ENCODE data around the gene PDE4D.

The PDE4D gene

DNA sequence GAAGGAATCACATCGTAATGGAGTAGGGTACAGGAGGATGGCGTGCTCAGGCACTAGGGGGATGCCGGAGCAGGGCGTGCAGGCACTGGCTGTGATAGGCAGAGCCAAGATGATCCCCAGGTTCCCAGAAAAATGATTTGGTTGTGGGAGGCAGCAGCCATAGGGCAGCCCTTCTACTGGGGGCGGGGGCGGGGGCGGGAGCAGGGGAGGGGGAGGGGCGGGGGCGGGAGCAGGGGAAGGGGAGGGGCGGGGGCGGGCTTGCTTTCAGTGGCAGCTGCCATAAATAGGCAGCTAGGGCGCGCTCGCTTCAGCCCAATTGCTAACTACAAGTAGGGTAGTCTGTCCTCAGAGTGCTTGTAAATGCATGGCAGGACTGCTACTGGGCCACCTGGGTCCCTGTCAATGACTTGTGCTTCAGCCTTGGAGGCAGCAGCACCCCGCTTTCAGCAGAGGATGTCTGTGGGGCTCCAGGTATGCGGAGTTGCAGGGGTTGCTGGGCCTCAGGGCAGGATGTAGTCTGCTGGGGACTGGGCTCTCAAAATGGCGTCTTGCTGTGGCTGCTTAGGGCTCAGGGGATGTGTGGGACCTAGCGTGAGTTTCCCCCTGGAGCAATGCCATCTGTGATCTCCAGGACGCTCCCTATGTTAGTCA is 956.4 kb downstream of the PDE4D start:
- DNase-seq, result no peak

DNA sequence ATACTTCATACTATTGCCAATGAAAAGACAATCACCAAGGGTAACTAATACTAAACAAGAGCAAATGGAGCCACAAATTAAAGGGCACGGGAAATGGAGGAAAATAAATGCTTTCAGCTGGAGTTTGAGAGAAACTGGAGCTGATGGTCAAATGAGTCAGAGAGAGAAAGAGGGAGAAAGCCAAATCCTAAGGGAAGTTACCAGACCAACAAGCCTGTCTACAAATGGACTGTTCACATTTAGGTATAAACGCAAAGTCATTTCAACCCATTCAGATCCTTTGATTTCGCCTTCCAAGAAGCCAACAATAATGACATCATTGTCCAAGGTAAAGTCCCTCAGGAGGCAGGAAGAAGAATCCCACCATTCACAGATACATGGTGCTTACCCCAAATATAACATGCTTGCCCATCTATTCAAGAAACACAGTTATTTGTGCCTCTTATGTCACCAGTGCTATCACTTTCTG is 958.9 kb downstream of the PDE4D start:
- DNase-seq, result no peak

DNA sequence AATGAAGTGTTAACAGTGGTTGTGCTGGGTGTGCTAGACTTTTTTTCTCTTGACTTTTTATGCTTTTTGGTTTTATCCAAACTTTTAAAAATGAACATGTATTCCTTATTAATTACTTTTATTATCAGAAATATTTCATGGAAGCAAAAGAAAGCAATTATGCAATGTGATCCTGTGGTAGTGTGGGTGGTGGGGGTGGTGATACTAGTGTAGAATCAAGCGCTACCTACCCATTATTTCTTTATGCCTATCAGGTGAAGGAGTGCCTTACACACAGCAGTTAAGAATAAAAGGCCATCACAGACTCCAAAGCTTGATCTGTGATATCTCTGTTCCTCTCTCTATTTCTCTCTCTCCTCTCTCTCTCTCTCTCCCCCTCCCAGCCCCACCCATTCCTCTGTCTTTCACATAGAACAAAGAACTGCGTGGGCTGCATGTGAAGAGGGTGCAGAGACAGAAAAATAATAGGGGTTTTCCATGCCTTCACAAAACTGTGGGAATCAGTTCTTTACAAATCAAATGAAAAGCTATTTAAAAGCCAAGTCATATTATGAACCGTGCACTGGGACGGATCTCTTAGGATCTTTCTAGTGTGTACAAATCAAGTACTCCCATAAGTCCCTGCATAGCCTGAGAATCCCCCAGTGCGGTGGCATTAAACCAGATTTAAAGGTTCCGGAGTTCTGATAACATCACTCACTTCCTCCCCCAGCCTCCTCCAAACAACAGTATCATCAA is 959.5 kb downstream of the PDE4D start:
- DNase-seq, result no peak

DNA sequence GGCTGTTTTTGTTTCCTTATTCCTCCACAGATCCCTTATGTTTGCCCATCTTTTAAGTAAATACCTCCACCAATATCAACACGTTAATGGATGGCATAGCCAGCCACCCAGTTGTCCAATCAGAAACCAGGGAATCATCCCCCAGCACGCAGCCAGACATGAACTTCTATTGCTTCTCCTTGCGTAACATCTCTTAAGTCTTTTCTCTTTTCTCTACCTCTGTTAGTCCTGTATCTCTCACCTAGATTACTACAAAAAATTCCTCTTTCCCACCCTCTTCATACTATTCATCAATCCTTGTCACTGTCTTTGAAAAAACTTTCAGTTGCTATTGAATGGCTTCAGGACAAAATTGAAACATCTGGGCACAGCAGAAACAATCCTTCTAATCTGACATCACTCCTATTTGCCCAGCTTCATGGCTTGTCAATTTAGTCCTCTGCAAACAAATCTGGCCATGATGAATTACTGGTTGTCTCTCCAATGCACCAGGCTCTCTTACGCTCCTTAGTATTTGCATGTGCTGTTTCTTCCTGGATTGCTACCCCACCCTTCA is 961.4 kb downstream of the PDE4D start:
- no peak for DNase-seq

DNA sequence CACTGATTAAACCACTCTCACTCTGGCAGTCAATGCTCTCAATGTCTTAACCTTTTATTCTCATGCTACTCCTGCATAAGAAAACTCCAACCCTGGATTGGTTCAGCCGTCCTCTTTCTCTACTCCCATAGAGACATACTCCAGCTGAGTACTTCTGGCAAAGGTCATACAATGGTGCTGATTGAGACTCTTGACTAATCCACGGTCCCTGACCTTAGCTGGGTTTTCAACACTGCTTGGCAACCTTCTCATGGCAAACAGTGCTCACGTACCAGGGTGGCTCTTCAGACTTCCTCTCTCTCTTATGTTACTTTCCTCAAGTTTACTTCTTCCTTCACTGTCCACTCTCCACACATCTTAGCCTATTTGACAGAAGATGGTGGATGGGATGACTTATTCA is 963.0 kb downstream of the PDE4D start:
- DNase-seq, result no peak

DNA sequence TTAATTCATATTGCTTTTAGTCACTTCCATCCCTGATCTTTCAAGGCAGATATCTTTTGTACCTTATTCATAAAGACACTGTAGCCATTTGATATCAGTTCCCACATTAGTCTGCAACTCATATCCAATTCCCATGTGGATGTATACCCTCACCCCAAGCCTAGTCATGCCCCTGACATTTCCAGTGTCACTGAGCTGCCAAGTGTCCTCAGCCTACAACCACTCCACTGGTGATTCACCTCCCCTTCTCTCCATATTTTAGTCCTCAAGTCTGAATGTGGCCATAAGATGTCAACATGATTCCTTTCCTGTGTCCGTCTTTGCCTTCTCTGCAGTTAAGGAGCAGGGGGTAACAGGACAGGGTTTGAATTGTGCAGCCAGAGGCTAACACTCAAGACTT is 963.8 kb downstream of the PDE4D start:
- no peak for DNase-seq

- DNase-seq, result no peak
Measured at GRCh38 chr5:58927938-58928337, 965.6 kb downstream of the PDE4D start.

DNA sequence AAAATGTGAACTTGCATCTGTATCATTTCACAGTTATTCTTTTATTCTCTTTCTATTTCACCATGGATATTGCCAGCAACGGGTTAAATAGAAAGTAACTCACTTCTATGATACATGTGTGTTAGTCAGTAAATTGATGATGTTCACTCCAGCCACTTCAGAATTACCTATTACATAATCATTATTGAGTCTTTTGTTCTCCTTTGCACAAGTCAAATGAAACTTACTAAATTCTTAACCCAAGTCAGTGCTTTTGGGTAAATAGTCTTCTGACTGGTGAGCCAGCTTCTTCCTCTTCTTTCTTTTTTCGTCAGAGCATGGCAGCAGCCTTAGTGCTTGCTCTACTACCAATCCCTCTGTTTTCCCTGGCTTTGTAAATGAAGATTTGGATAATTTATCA is 966.3 kb downstream of the PDE4D start:
- DNase-seq, result no peak

- no peak for DNase-seq
Measured at GRCh38 chr5:58926541-58926935, 967.0 kb downstream of the PDE4D start.

DNA sequence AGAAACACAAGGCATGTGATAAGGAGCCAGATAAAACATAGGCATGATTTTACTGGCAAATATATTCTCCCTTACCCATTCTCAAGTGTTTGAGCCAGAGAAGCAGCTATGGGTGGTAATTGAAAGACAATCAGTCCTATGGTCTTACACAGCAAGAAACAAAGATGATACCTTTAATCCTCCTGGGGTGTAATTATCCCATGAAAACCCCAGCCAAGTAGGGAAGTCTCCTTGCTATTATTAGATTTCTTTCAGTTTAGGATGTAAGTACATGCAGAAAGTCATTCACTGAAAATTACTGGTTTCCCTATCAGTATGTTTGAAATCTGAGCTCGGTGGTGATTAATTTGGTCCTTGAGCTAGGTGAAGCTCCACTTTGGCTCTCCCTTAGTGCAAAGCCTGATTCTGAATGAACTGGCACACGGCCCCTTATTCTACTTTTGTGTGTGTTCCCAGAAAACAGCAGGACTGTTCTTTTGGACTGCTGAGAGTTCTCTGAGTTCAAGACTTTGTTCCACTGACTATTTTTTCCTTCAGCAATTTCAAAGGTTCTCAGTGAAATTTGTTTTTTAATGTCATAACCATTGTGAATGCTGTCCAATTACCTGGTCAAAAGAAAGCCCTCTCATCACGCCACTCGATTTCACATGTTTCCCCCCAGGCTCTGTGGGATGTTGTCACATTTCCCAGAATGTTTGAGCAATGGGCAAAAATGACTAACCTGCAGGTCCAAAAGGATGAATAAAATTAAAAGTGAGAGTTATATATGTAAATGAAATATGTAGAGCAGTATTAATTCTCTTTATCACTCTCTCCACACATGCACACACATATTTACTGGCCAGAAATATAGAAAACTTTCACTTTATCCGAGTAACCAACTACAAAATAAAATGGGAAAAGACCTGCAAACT is 967.6 kb downstream of the PDE4D start:
- DNase-seq, result no peak

DNA sequence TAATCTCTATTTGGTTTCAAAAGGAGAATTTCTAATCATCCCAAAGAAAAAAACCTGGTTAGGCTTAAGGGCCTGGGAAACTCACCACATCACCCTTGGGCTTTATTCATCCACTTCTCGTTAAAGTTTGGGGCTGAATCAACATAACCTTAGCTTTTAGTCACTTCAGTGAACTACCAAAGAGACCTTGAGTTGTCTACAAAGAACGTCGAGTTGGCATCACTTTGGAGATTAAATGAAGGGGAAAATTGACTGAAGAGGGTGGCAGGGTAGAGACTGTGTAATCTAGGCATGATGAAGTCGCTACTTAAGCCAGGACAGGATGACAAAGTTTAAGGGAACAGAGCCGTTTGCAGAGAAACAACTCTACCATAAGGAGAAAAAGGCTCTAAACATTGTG is 969.2 kb downstream of the PDE4D start:
- no peak for DNase-seq

- DNase-seq, result no peak
Measured at GRCh38 chr5:58923355-58923754, 970.2 kb downstream of the PDE4D start.

DNA sequence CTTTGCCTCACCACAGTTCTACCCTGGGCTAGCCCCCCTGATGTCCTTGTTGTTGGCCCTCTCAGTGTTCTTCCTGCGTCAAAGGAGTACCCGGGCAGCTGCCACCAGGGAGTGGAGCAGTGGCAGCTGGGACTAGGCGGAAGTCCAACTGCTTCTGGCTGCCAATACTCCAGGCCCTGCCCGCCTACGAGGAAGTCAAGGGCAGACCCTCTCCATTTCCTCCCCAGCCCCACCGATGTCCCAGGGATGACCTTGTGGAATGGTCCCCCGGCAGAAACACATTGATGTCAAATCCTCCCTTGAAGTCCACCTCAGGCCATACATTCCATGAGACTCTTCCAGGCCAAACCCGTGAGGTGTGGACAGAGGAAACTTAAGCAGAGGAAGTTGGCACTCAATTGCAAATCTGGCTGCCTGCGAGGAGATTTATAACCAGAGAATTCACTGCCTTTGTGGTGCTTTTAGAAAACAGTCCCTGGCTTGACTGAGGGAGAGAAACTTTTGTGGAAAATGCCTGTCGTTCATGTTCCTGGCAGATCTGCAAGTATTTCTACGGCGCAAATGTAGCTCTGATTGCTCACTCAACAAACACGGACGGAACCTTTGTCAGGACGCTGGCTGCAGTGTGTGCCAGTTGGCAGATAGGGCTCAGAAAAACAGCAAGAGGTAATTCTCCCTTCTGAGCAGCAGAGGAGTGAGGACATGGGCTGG is 970.9 kb downstream of the PDE4D start:
- DNase-seq, result no peak

DNA sequence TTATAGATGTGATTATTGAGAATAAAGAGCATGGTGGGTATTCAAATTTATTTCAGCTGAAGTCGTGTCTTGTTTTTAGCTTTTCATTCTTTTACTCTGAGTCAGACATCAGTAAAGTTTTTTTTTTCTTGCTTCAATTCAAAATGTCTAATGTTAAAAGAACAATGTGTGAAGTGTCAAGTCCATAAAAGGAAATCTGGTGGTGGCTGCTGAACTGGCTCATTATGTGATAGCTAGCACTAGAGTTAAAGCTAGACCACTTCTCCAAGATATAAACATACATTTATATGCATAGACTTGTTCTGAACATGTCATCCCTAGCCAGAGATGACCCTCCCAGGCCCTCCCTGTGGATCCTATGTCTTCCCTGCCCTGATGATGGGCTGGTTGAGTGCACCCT is 972.4 kb downstream of the PDE4D start:
- DNase-seq, result no peak

DNA sequence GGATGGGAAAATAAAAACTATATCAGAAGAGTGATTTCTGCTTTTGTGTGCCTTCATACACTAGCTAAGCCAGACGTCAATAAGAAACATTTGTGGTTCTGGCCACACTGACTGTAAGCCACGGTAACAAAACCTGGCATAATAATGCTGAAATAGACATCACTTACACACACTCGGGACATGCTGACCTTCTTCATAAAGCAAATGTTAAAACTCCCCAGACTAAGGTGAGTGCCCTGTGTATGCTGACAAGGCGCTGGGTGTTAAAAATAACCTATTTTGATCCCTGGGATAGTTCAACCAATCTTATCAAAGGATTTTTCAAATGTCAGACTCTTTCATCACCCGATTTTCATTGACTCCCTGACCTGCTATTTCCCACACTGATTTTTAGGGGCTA is 973.7 kb downstream of the PDE4D start:
- no peak for DNase-seq
